ENCODE measurements around the gene ZFYVE21. TPM values are rescaled to one million over a fixed set of nuclear protein-coding genes. Genes with fewer than 3 reads are reported as not detected.

ZFYVE21 gene
- total RNA-seq, 4 donors from 2014 or later = 168 to 190 (median 177) TPM

DNA sequence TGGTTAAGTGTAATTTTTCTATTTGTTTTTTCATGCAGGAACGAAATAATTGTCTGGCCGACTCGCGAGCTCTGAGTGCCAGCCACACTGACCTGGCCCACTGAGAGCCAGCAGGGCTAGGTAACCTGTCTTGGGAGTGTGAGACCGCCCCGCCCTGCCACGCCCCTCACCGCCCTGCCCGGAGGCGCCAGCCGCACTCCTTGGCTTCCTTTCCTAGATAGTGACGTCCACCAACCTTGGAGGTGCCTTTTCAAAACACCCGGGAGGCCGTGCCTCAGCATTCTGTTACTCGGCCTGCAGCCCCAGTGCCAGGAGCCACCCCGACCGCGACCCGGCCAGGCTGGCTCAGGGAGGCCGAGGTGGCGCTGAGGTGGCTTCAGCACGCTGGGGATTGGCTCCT is 22.1 kb upstream of the ZFYVE21 start:
- Histone ChIP-seq H3K4me1 (peaks cover 64% of the 10 kb centered on the region), H3K4me3 (no peak overlapping the region), H3K36me3 (peaks cover 49% of the 10 kb centered on the region), H3K27me3 (no peaks in the 10 kb centered on the region), H3K27ac (peak overlapping the region; percentile 41), H3K9me3 (no peaks in the 10 kb centered on the region)
- TF ChIP-seq EP300 (IDR thresholded peaks at IDR 0.05) (no peak), POLR2AphosphoS5 (IDR thresholded peaks at IDR 0.05) (peak in 1 of 3 donors; percentile 22)
- DNase-seq (ENCODE audit: low spot score in 2 of 2) = peak; percentile 69
- WGBS = 78% methylated on average over 13 of the region's 22 CpGs

DNA sequence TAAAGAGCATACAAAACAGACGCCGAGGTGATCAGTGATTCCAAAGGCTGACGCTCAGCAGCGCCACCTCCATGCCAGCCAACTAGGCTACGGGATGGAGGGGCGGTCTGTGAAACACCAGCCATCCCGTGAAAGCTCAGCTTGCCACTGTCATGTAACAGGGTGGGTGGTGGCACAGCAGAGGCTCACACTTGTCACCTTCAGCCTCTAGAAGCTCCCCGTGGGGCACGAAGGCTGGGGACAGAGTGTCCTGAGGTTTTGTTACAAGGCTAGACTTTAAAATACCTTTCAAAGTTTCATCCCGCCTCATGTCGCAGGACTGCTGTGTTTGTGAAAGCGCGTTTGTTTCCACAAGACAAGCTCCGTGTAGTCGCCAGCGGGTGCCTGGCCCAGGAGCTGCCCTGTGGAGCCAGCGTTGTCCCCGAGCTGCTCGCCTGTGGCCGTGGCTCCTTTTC is 21.0 kb upstream of the ZFYVE21 start:
- peaks cover 54% of the 10 kb centered on the region for H3K36me3 ChIP-seq
- H3K9me3 ChIP-seq = no peaks in the 10 kb centered on the region
- peak; percentile 49 to 54 for DNase-seq (ENCODE audit: low spot score in 2 of 2)
- no peaks in the 10 kb centered on the region for H3K27me3 ChIP-seq
- TF ChIP-seq POLR2A (IDR thresholded peaks at IDR 0.05) (no peak), CTCF (IDR thresholded peaks at IDR 0.05) (no peak), EP300 (IDR thresholded peaks at IDR 0.05) (no peak), POLR2AphosphoS5 (IDR thresholded peaks at IDR 0.05) (no peak)
- 88% methylated on average over 20 of the region's 20 CpGs for WGBS
- H3K27ac ChIP-seq = no peak overlapping the region
- H3K4me1 ChIP-seq = peaks cover 67% of the 10 kb centered on the region
- no peak overlapping the region for H3K4me3 ChIP-seq

DNA sequence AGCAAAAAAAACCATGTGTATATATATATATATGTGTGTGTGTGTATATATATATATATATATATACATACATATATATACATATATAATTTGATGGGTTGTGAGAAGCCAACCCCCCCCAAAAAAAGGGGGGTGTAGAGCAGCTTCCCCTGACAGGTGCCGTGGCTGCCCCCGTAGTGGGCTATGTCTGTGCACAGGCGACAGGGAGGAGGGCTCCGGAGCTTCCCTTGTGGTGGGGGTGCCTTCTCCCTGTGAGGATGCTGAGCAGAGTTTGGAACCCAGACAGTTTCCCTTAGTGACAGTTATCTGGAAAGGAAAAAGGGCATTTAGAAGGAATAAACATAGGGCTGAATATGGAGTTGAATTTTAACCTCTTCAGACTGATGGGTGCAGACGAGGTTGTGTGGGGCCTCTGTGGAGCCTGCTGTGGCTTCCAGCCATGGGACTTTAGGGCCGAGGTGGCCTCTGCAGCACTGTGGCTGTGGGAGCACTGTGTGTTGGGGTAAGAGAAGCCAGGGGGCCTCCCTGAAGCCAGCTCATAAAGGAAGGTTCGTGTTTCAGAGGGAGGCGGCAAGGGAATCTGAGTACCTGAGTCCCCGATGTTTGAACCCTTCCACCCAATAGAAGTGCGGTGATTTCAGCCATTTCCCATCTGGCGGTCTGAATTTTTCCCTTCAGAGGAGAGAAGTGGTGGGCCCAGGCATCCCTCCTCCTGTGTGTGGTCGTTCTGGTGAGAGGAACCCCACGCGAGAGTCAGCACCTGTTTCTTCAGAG is 20.1 kb upstream of the ZFYVE21 start:
- Histone ChIP-seq H3K4me3 (no peak overlapping the region), H3K27me3 (no peaks in the 10 kb centered on the region), H3K27ac (no peak overlapping the region), H3K4me1 (peaks cover 70% of the 10 kb centered on the region), H3K9me3 (no peaks in the 10 kb centered on the region), H3K36me3 (peaks cover 60% of the 10 kb centered on the region)
- WGBS = 71% methylated on average over 13 of the region's 14 CpGs
- TF ChIP-seq CTCF (IDR thresholded peaks at IDR 0.05) (no peak), POLR2AphosphoS5 (IDR thresholded peaks at IDR 0.05) (no peak), POLR2A (IDR thresholded peaks at IDR 0.05) (no peak), EP300 (IDR thresholded peaks at IDR 0.05) (no peak)
- peak; percentile 54 to 76 for DNase-seq (ENCODE audit: low spot score in 2 of 2)

GRCh38 chr14:103696070-103696402 is 19.6 kb upstream of the ZFYVE21 start:
- peaks cover 70% of the 10 kb centered on the region for H3K4me1 ChIP-seq
- H3K4me3 ChIP-seq = no peak overlapping the region
- WGBS = 63% methylated on average over 6 of the region's 13 CpGs
- H3K27me3 ChIP-seq = no peaks in the 10 kb centered on the region
- H3K9me3 ChIP-seq = no peaks in the 10 kb centered on the region
- TF ChIP-seq POLR2AphosphoS5 (IDR thresholded peaks at IDR 0.05) (no peak), EP300 (IDR thresholded peaks at IDR 0.05) (no peak), CTCF (IDR thresholded peaks at IDR 0.05) (no peak), POLR2A (IDR thresholded peaks at IDR 0.05) (no peak)
- H3K27ac ChIP-seq = no peak overlapping the region
- peak; percentile 60 to 61 for DNase-seq (ENCODE audit: low spot score in 2 of 2)
- peaks cover 65% of the 10 kb centered on the region for H3K36me3 ChIP-seq

GRCh38 chr14:103696466-103697071 is 19.0 kb upstream of the ZFYVE21 start:
- no peaks in the 10 kb centered on the region for H3K9me3 ChIP-seq
- no peaks in the 10 kb centered on the region for H3K27me3 ChIP-seq
- H3K36me3 ChIP-seq = peaks cover 66% of the 10 kb centered on the region
- 21% methylated on average over 17 of the region's 17 CpGs for whole genome bisulfite sequencing
- peak in 1 of 2 donors; percentile 74 for DNase-seq (ENCODE audit: low spot score in 2 of 2)
- TF ChIP-seq POLR2A (IDR thresholded peaks at IDR 0.05) (no peak), POLR2AphosphoS5 (IDR thresholded peaks at IDR 0.05) (no peak), EP300 (IDR thresholded peaks at IDR 0.05) (no peak), CTCF (IDR thresholded peaks at IDR 0.05) (no peak)
- H3K4me1 ChIP-seq = peaks cover 70% of the 10 kb centered on the region
- H3K4me3 ChIP-seq = no peak overlapping the region
- H3K27ac ChIP-seq = peak overlapping the region; percentile 24
